AG09309 (cell line): ENCODE results near the gene SYNE3.

Experiments
- DNase-seq: peaks from one replicate; pipeline ENCODE4 v3.0.0-alpha.2; 2010; ENCODE audit warnings: low read depth
- H3K4me3 ChIP-seq: 2 replicates; pipeline ENCODE4 v1.5.1; 2011; ENCODE audit warnings: mild to moderate bottlenecking, low read depth, low read length, moderate library complexity; ENCODE audit not compliant: control insufficient read depth
- TF ChIP-seq, protein P1 (sequence below): IDR thresholded peaks from 2 replicates; pipeline ENCODE4 v1.5.1; 2011; ENCODE audit warnings: mild to moderate bottlenecking, low read depth, low read length, inconsistent platforms; ENCODE audit not compliant: insufficient read depth, control insufficient read depth; ENCODE audit errors: missing control alignments

The SYNE3 gene

GRCh38 chr14:95519699-95520098 lies 3.2 kb upstream of the SYNE3 start:
- peak; percentile 73 for DNase-seq
- peak overlapping the region; percentile 4; the same call in 1 of the 2 replicates for H3K4me3 ChIP-seq
- TF ChIP-seq, protein P1, sequence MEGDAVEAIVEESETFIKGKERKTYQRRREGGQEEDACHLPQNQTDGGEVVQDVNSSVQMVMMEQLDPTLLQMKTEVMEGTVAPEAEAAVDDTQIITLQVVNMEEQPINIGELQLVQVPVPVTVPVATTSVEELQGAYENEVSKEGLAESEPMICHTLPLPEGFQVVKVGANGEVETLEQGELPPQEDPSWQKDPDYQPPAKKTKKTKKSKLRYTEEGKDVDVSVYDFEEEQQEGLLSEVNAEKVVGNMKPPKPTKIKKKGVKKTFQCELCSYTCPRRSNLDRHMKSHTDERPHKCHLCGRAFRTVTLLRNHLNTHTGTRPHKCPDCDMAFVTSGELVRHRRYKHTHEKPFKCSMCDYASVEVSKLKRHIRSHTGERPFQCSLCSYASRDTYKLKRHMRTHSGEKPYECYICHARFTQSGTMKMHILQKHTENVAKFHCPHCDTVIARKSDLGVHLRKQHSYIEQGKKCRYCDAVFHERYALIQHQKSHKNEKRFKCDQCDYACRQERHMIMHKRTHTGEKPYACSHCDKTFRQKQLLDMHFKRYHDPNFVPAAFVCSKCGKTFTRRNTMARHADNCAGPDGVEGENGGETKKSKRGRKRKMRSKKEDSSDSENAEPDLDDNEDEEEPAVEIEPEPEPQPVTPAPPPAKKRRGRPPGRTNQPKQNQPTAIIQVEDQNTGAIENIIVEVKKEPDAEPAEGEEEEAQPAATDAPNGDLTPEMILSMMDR = no peak

GRCh38 chr14:95518045-95518751 lies 1.7 kb upstream of the SYNE3 start:
- no peak overlapping the region for H3K4me3 ChIP-seq
- TF ChIP-seq, protein P1 = no peak
- no peak for DNase-seq

GRCh38 chr14:95515596-95516552 lies 576 bp downstream of the SYNE3 start:
- TF ChIP-seq, protein P1 = peak; percentile 34
- DNase-seq = no peak
- peak overlapping the region; percentile 38 for H3K4me3 ChIP-seq

DNA sequence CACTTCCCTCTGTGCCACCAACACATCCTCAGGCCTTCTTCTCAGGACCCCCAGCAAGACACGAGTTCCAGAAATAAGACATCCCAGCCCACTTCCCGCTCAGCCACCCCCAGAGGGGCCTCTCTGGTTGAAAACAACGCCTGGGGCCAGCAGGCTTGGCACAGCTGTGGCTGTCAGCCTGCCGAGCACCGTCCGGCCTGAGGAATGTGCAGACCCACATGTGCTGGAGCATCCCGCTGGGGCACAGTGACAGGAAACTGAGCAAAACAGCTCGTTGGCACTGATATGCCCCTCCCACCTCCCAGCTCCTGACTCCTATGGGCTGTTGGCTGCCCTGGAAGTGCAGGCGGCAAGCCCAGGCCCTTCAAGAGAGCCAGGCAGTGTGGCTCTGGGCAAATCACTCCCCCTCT lies 1.4 kb downstream of the SYNE3 start:
- H3K4me3 ChIP-seq = peak overlapping the region; percentile 38
- no peak for DNase-seq
- TF ChIP-seq, protein P1 = no peak

DNA sequence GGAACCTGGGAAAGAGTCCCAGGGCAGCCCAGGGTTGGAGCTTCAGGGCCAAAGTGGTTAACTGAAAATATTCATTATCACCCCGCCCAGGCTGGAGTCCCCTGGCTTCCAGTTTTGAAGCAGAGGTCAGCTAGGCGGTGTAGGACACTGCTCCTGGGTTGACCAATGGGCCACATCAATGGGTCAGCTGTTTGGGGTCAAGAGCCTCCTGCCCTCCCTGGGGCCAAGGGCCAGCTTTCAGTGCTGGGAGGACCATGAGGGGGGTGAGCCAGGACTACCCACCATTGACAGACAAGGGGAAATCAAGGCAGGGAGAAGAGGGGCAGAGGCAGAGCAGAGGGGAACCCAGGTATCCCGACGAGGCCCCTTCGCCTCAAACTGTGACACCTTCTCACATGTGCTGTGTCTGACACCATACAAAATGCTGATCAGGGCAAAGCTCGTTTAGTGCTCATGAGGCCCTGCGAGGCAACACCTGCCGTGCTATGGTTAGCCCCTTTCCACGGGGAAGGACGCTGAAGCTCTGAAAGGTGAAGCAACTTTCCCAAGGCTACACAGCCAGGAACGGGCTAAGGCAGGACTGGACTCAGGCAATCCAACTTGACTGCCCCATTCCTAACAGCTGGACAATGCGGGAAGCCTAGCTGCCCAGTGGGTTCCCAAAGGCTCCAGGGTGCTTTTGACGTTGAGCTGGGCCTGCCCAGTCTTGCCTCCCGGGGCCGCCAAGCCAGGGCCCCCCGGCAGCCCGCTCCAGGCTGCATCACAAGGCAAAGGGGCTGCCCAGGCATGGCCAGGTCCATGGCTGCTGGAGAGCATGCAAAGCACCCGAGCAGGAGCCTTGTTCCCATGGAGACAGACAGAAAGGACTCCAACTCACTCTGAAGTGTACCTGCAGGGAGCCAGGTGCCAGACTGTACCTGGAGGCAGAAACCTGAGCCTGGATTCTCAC lies 2.0 kb downstream of the SYNE3 start:
- no peak overlapping the region; the same call in none of the 2 replicates for H3K4me3 ChIP-seq
- DNase-seq = no peak
- TF ChIP-seq, protein P1 = no peak

DNA sequence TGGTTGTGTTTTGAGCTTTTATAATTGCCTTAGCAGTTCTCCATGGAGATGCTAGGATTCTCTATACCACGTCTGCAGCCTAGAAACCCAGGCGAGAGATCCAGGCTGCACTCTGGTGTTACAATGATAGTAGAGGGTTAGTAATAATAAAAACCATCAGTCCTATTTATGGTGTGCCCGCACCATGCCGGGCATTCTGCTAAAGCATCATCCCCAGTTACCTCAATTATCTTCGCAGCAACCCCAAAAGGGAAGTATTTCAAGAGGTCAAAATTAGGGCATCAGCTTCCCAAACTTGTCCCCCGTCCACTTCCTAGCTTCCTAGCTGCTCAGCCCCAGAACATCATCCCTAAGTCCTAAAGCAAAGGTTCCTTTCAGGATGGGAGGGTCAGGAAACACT lies 3.2 kb downstream of the SYNE3 start:
- no peak overlapping the region for H3K4me3 ChIP-seq
- TF ChIP-seq, protein P1 = no peak
- DNase-seq = no peak
